GM18868 (cell line): ENCODE results near the gene IQSEC2.

ENCODE experiments used
- ATAC-seq: cut with Tn5 transposase; IDR thresholded peaks from one replicate; pipeline ENCODE4 v1.9.1; 2021; ENCODE audit warnings: mild to moderate bottlenecking, moderate library complexity; ENCODE audit not compliant: unreplicated experiment

IQSEC2 gene

GRCh38 chrX:53272808-53273337 lies 8.5 kb downstream of the IQSEC2 start:
- no peak for ATAC-seq

GRCh38 chrX:53269536-53270107 lies 11.8 kb downstream of the IQSEC2 start:
- ATAC-seq = no peak

- no peak for ATAC-seq
These were observed 13.2 kb downstream of the IQSEC2 start for GRCh38 chrX:53268173-53268572.

- no peak for ATAC-seq
These were observed 14.5 kb downstream of the IQSEC2 start for GRCh38 chrX:53266914-53267313.

GRCh38 chrX:53265771-53266574 lies 15.4 kb downstream of the IQSEC2 start:
- no peak for ATAC-seq

- no peak for ATAC-seq
These were observed 17.7 kb downstream of the IQSEC2 start for GRCh38 chrX:53263597-53264094.

GRCh38 chrX:53262918-53263394 lies 18.4 kb downstream of the IQSEC2 start:
- ATAC-seq = no peak

- ATAC-seq = no peak
These were observed 19.0 kb downstream of the IQSEC2 start for GRCh38 chrX:53262189-53262917.

- no peak for ATAC-seq
These were observed 19.9 kb downstream of the IQSEC2 start for GRCh38 chrX:53261355-53261972.

- ATAC-seq = no peak
These were observed 20.5 kb downstream of the IQSEC2 start for GRCh38 chrX:53260836-53261235.

- no peak for ATAC-seq
These were observed 23.5 kb downstream of the IQSEC2 start for GRCh38 chrX:53257670-53258423.

GRCh38 chrX:53257166-53257565 lies 24.2 kb downstream of the IQSEC2 start:
- no peak for ATAC-seq

GRCh38 chrX:53256446-53257041 lies 24.8 kb downstream of the IQSEC2 start:
- no peak for ATAC-seq

- ATAC-seq = no peak
These were observed 25.6 kb downstream of the IQSEC2 start for GRCh38 chrX:53255738-53256191.

- no peak for ATAC-seq
These were observed 26.6 kb downstream of the IQSEC2 start for GRCh38 chrX:53254570-53255461.

- no peak for ATAC-seq
These were observed 27.9 kb downstream of the IQSEC2 start for GRCh38 chrX:53253293-53254020.

- ATAC-seq = no peak
These were observed 30.1 kb downstream of the IQSEC2 start for GRCh38 chrX:53251307-53251706.

GRCh38 chrX:53250556-53250955 lies 30.8 kb downstream of the IQSEC2 start:
- no peak for ATAC-seq
